Stimulated activated naive CD4-positive, alpha-beta T cell treated with Interleukin-2 at 50 U/mL for 16 hours (primary cell): ENCODE results near the gene PPP2R5B.

Source experiments
- DNase-seq: peaks from one replicate; lab custom pipeline; 2025; lab: John Stamatoyannopoulos, UW

Gene PPP2R5B

GRCh38 chr11:64888729-64889511, 35.6 kb upstream of the PPP2R5B start:
- DNase-seq, result no peak

GRCh38 chr11:64890522-64890939, 34.0 kb upstream of the PPP2R5B start:
- no peak for DNase-seq

- DNase-seq, result no peak
Observed at GRCh38 chr11:64891215-64891848, 33.2 kb upstream of the PPP2R5B start.

- no peak for DNase-seq
Observed at GRCh38 chr11:64891880-64892279, 32.6 kb upstream of the PPP2R5B start.

- no peak for DNase-seq
Observed at GRCh38 chr11:64892411-64892831, 32.1 kb upstream of the PPP2R5B start.

- no peak for DNase-seq
Observed at GRCh38 chr11:64892838-64893193, 31.7 kb upstream of the PPP2R5B start.

- DNase-seq, result no peak
Observed at GRCh38 chr11:64893194-64894069, 31.1 kb upstream of the PPP2R5B start.

GRCh38 chr11:64894070-64894811, 30.2 kb upstream of the PPP2R5B start:
- DNase-seq, result peak; percentile 90

GRCh38 chr11:64894812-64895452, 29.6 kb upstream of the PPP2R5B start:
- no peak for DNase-seq

GRCh38 chr11:64896448-64897022, 28.0 kb upstream of the PPP2R5B start:
- no peak for DNase-seq

- DNase-seq, result no peak
Observed at GRCh38 chr11:64897381-64898075, 27.0 kb upstream of the PPP2R5B start.

GRCh38 chr11:64898076-64898445, 26.4 kb upstream of the PPP2R5B start:
- DNase-seq, result no peak

GRCh38 chr11:64898541-64898940, 25.9 kb upstream of the PPP2R5B start:
- no peak for DNase-seq

GRCh38 chr11:64900263-64900678, 24.2 kb upstream of the PPP2R5B start:
- peak; percentile 71 for DNase-seq

GRCh38 chr11:64900774-64901173, 23.7 kb upstream of the PPP2R5B start:
- no peak for DNase-seq

GRCh38 chr11:64902102-64902900, 22.2 kb upstream of the PPP2R5B start:
- no peak for DNase-seq

- no peak for DNase-seq
Observed at GRCh38 chr11:64903291-64903833, 21.1 kb upstream of the PPP2R5B start.

- DNase-seq, result no peak
Observed at GRCh38 chr11:64905516-64906313, 18.8 kb upstream of the PPP2R5B start.

GRCh38 chr11:64906314-64906635, 18.2 kb upstream of the PPP2R5B start:
- DNase-seq, result no peak
